Measurements from ENCODE around the gene TBXT. TPM values are rescaled to one million over a fixed set of nuclear protein-coding genes. Genes with fewer than 3 reads are reported as not detected.
"Not testable (repeated sequence)": the region's sequence is repeated elsewhere in the genome, so short reads cannot be mapped to it uniquely, and the experiment has no call there.

Gene TBXT, protein sequence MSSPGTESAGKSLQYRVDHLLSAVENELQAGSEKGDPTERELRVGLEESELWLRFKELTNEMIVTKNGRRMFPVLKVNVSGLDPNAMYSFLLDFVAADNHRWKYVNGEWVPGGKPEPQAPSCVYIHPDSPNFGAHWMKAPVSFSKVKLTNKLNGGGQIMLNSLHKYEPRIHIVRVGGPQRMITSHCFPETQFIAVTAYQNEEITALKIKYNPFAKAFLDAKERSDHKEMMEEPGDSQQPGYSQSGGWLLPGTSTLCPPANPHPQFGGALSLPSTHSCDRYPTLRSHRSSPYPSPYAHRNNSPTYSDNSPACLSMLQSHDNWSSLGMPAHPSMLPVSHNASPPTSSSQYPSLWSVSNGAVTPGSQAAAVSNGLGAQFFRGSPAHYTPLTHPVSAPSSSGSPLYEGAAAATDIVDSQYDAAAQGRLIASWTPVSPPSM
- total RNA-seq, result not detected

- no peak for DNase-seq (ENCODE audit: low spot score in 2 of 2)
- no peak for FAIRE-seq
Observed at GRCh38 chr6:166167801-166168615, at the start of gene TBXT. Gene TBXT (minus strand): TSS chr6:166167851. CDS start chr6:166167591, 260 bp downstream.

DNA sequence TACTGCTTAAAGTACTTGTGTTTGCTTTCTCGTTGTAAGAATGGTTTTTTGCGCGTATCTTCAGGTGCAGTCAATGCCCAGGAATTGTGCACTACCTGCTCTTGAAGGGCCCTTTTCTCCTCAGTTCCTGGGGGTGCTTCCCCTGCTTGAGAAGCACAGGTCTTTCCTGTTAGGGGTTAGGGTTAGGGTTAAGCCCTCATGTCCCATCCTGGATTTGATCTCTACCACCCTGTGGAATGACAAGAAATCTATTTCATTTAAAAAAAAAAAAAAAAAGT, 39.6 kb upstream of the TBXT start:
- FAIRE-seq, result no peak

GRCh38 chr6:166206510-166207283, 39.0 kb upstream of the TBXT start:
- DNase-seq (ENCODE audit: low spot score in 2 of 2) (no peak), FAIRE-seq (no peak)

More for the DNA sequence above, 39.6 kb upstream of the TBXT start:
- no peak for DNase-seq (ENCODE audit: low spot score in 2 of 2)

DNA sequence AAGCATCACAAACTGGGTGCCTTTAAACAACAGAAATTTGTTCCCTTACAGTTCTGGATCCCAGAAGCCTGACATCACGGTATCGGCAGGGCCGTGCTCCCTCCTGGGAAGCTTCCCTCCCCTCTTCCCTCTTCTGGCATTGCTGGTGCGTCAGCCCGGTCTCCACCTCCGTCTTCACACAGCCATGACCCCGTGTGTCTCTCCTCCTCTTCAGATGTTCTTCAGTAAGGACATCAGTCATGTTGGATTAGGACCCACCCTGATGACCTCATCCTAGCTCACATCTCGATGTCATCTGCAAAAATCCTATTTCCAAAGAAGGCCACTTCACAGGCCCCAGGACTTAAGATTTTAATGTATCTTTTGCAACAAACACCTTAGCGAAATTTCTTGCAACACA, 38.4 kb upstream of the TBXT start:
- FAIRE-seq (no peak), DNase-seq (ENCODE audit: low spot score in 2 of 2) (no peak)

DNA sequence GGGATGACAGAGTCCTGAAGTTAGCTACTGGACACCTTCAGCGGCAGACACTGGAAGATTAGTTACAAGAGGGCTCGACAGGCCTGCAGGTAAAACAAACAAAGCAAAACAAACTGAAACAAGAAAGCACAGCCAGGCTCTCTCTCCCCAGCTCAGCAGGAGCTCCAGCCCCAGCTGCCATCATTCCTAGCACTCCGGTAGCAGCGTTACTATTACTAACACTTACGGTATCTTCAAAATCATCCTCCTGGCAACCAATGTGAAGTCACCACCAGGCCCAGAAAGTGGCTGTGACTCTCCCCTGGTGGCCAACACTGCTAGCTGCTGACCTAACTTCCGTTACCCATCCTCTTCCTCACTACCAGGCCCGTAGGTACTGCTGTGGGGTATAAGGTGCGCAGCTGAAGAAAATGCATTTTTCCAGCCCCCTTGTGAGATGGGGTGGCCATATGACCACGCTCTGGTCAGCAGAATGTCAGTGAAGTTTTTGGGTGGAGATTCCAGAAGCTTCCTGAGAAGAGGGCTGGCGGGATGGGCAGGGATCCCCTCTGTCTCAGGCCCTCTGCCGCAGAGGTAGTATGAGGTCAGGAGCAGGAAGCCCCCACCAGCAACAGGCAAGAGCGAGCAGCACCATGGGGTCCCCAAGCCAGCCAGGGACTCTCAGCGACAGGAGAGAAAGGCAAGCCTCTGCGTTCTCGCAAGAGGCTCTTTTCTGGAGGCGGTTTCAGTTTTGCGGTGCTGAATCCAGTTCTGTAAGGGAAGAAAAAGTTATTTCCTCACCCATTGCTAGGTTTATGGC, 37.4 kb upstream of the TBXT start:
- no peak for FAIRE-seq
- DNase-seq (ENCODE audit: low spot score in 2 of 2), result no peak

- DNase-seq (ENCODE audit: low spot score in 2 of 2) (no peak), FAIRE-seq (no peak)
Observed at GRCh38 chr6:166203641-166204222, 36.1 kb upstream of the TBXT start.

- no peak for FAIRE-seq
- DNase-seq (ENCODE audit: low spot score in 2 of 2), result no peak
Observed at GRCh38 chr6:166203003-166203640, 35.5 kb upstream of the TBXT start.

GRCh38 chr6:166202321-166202733, 34.7 kb upstream of the TBXT start:
- FAIRE-seq, result no peak
- DNase-seq (ENCODE audit: low spot score in 2 of 2), result no peak

DNA sequence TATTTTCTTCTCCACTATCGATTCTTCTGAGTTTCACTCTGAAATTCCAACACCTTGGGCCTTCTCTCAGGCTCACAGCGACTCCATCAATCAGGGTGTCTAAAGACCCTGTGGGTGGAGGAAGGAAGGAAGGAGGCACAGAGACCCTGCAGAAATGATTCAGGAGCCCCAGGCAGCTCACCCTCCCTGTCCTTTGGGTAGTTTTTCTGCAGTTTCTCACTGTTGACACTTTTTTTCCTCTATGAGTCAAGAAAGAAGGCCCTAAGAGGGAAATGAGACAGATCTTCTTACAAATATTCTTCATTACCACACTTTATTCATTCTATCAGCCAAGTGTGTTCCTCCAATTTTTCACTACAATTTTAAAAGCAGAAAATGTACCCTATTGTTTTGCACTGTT, 34.2 kb upstream of the TBXT start:
- DNase-seq (ENCODE audit: low spot score in 2 of 2) (no peak), FAIRE-seq (no peak)

GRCh38 chr6:166197361-166197760, 29.7 kb upstream of the TBXT start:
- no peak for FAIRE-seq
- no peak for DNase-seq (ENCODE audit: low spot score in 2 of 2)

- FAIRE-seq, result no peak
Observed at GRCh38 chr6:166195860-166196238, 28.2 kb upstream of the TBXT start.

DNA sequence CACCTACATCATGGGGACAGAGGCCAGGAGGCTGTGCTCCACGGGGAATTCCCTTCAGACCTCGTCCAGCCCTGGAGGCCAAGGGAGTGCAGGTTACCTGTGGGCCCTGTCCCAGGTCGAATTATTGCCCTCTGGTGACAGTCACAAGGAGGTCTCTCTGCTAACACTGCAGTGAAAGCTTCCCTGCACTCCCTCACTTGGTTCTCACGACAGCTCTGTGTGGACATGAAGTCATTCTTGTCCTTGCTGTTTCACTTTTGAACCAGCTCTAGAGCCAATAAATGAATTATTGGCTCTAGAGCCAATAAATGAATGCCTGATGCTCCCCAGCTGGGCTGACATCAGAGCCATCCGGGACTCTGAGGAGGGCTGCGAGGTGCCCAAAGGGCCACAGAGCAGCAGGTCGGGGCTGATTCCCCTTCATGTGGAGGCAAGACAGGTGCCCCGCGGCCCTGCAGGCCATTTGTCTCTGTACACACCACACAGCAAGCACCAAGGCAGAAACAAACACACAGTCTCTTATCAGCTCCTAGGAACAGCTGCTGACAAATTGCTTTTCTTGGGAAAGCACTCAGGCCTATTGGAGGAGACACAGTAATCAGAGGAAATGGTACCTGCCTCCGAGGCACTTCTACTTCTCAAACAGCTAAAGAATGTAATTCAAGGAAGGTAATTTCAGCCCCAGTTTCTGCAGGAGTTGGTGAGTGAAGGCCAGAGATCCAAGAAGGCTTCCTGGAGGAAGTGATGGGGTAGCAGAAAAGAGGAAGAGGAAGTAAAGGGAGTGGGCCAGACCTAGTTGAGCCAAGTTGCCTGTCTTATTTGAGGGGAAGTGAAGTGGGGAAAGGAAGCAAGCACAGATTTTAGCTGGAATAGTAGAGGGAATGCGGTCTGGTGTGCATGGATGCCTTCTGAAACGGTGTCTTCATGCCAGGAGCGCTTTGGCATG, 27.5 kb upstream of the TBXT start:
- FAIRE-seq (no peak), DNase-seq (ENCODE audit: low spot score in 2 of 2) (no peak)

More at GRCh38 chr6:166195860-166196238, 28.2 kb upstream of the TBXT start:
- no peak for DNase-seq (ENCODE audit: low spot score in 2 of 2)

DNA sequence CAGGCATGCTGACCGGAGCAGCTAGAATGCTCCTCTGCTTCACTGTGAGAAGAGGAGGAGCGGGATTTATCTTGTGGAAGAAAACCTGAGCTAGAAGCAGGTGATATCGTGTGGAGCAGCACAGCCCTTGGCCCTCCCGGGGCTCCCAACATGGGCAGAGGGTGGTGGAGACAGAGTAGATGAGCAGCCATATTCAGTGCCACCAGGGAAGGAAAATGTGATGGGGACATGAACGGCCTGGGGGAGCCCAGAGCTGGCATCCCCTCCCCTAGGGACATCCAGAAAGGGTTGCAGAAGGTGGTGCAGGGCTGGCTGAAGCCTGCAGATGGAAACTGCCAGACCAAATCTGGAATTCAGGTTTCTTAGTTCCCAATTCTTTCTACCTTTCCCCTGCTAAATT, 24.9 kb upstream of the TBXT start:
- FAIRE-seq (no peak), DNase-seq (ENCODE audit: low spot score in 2 of 2) (no peak)

- DNase-seq (ENCODE audit: low spot score in 2 of 2) (no peak), FAIRE-seq (no peak)
Observed at GRCh38 chr6:166192136-166192535, 24.5 kb upstream of the TBXT start.

GRCh38 chr6:166179704-166180103, 12.1 kb upstream of the TBXT start:
- DNase-seq (ENCODE audit: low spot score in 2 of 2), result no peak
- no peak for FAIRE-seq

DNA sequence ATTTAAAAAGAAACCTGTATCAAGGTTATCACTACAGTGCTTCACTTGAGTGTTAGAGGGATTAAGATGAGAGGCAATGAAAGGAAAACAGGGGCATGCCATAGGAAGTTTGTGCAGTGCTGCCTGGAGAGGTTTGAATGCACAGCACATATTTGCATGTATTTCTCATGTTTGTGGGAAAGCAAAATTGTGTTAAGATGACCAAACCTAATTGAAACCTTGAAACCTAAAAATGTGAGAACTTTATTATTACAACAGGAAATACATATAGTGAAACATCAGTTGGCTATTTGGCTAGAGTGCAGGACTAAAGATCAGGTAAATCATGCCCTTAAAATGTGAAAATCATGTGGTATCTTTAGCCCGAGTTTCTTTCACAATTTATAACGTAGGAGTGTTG, 8.5 kb upstream of the TBXT start:
- DNase-seq (ENCODE audit: low spot score in 2 of 2), result no peak
- FAIRE-seq, result no peak

- not testable (repeated sequence) for DNase-seq (ENCODE audit: low spot score in 2 of 2); FAIRE-seq
Observed at GRCh38 chr6:166175093-166175492, 7.4 kb upstream of the TBXT start.

DNA sequence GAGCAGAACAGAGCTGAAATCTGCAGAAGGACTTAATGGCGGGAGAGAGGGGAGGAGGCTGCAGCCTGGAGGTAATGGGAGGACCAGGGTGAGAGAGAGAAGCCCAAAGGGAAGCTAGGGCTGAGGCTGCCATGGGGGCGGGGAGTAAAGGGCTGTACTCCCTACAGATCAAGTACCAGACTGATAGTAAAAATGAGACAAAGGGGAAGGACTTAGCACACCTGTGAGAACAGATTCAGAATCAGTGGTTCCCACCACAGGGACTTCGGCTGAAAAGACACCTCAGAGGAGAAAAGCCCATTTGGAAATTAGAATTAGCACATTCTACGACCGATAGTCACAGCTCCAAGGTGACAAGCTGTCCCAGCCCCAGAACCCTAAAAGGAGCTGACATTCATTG, 6.4 kb upstream of the TBXT start:
- FAIRE-seq, result no peak
- DNase-seq (ENCODE audit: low spot score in 2 of 2), result no peak

All from frontal cortex (tissue), 4 donors.